HG03108 (cell line): ENCODE data around the gene DNAJB13.

Source experiments
- ATAC-seq: cut with Tn5 transposase; IDR thresholded peaks from one replicate; pipeline ENCODE4 v1.9.1; 2021; ENCODE audit warnings: moderate library complexity; ENCODE audit not compliant: unreplicated experiment

DNAJB13 gene

DNA sequence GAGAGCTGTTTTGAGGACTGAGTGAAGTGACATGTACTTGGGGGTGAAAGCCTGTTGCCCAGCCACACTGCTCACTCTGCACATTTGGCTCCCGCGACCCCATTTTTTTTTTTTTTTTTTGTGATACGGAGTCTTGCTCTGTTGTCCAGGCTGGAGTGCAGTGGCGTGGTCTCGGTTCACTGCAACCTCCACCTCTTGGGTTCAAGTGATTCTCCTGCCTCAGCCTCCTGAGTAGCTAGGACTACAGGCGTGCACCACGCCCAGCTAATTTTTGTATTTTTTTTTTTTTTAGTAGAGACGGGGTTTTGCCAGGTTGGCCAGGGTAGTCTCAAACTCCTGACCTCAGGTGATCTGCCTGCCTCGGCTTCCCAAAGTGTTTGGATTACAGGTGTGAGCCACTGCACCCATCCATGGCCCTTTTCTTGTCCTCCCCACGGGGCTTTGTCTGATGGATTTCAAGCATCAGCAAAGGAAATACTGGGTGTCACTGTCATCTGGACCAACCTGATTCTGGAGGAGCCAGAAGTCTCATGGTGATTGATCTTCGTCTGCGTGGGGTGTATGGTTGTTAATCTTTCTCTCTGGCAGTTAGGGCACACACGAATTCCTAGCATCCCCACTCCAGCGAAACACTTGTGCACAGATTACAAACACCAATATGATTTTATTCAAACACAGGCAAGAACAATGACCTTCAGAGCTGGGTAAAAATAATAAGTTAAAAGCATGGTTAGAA, 61.4 kb downstream of the DNAJB13 start:
- no peak for ATAC-seq

DNA sequence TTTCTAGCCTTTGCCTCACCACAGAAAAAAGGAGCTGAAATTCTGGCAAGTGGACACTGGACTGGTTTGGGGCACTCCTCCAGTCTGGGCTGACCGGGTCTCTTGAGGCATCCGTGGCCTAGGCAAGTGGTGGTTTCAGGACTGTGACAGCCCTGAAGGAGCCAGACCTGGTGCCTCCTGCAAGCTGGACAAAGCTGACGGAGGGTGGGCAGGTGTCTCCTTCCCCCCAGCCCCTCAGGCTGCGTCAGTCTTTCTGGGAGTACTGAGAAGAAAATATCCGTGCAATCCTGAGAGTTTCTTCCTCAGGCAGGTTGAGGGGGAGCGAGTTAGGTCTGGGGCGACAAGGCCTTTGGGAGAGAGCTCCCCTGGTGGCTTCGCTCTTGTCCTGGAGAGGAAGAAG, 62.3 kb downstream of the DNAJB13 start:
- ATAC-seq: no peak

DNA sequence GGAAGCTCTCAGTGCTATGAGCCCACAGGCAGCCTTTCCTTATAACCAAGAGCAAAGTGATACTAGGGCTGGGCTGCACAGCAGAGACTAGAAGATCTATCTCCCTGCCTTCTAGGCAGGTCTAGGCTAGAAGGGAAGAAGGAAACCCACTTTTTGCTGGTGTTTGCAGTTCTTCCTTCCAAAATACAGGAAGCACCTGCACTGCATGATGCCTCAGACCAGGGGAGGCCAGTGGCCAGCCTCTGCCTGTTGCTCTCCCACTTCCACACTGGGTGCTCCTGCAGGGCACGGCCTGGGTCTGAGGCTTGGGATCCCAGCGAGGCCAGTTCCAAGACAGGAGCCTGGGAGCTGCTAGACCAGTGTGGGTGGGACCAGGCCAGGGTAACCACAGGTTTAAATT, 64.1 kb downstream of the DNAJB13 start:
- no peak for ATAC-seq

DNA sequence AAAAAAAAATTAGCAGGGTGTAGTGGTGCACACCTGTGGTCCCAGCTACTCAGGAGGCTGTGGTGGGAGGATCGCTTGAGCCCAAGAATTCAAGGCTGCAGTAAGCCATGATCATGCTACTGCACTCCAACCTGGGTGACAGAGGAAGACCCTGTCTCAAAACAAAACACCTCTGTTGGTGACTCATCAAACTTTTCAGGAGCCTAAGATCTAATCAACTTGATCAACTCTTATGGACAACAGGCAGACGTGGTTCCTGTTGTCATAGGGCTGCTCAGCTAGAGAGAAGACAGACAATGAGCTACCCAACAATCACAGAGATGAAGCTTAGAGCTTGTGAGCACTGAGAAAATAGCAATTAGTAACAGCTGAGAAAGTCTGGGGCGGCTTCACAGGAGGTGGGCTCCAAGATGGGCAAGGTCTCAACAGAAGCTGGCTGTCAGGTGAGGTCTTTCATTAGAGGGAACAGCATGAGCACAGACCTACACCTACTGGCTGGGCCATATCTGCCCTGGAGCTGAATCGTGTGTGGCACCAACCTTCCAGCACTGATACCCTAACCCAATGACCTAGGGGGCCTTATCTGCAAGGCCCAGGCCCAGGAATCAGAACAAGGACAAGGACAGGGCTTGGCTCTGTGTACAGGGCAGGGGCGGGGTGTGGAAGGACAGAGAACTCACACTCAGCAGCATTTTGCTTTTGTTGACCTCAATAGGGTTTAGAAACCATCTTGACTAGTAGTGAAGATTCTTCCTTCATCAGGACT, 65.3 kb downstream of the DNAJB13 start:
- no peak for ATAC-seq

DNA sequence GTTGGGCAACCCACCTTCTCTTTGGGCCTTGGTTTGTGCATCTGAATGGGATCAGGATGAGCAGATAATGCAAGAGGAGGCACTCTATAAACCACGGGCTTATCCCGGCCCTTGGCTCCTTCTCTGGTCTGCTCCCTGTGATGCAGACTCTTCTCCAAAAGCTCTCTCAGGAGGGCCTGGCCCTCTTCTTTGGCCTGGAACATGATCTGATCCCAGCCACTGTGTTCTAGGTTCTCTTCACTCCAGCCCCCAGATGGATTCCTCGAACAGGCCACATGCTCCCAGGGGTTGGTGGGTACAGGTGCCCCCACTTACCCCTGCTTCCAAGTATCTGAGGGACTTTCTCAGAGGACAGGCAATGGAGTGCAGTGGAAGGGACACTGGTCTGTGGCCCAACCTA, 66.8 kb downstream of the DNAJB13 start:
- ATAC-seq: no peak

DNA sequence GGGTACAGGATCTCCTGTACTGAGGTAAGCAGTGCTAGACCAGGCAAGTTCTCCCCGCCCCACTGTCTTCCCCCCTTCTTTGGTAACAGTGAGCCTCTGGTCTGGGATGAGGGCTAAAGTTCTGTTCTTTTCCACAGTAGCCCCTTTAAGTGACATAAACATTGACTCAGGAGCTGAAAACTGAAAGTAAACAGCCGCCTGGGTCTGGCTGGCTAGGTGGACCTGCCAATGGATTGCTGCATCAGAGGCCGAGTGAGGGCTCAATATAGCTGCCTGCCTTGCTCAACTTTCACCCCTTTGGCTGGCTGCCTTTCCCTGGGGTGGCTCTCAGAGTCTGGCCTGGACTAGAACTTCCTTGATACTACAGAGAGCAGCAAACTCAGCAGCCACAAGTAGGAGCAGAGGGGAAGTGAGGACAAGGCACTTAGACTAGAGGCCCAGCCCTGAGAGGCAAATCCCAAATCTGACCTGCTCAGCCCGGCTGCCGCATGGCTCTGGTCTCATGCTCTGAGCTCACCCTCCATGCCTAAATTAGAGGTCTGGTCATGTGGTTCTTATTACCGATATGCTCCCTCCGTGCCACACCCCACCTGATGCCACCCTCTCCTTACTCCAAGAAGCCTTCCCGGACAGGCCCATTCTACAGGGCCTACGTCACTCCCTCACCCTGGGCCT, 67.6 kb downstream of the DNAJB13 start:
- ATAC-seq: no peak

DNA sequence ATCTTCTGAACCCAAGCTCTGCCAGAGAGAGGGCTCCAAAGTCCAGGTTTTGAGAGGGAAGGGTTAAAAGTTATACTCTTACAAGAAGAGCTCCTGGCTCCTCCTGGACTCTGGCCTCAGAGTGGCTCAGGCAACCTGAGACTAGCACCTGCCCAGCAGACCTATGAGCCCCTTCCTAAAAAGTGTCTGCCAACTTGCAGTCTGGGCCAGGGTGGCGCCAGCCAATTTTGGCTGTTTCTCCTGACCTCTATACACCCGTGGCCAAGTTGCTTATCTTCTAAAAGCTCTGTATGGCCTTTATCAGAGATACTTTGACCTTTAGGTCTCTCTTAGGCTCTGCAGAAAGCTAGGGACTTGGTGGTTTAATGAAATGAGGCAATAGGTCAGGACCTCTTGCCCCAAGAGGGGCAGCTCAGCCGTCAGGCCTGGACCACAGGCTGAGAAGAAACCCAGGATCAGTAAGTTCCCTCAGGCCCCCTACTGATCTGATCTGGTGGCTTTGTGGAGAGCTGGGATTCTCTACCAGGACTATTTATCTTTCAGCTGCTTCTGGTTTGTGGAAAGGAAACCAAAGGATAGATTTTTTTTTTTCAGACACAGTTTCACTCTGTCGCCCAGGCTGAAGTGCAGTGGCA, 68.4 kb downstream of the DNAJB13 start:
- ATAC-seq: no peak

DNA sequence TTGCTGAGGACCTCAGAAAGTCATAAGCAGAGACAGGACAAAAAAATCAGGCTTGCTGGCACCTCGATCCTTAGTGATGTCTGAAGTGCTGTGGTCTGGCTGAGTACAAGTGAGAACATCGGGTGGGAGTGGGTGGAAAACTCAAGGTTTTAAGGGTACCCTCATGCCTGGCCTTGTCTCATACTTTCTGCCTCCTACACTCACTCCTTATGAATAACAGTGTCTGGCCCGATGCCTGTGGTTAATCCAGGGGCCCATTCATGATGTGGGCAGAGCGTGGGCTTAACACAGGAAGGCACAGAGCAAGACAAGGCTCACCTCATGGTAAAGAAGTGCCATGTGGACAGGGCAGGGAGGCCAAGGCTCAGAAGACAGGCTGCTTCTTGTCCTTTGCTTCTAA, 69.0 kb downstream of the DNAJB13 start:
- ATAC-seq: no peak
